Esophagus muscularis mucosa (tissue), 4 donors: Measurements from ENCODE around the gene COX8A. TPM values are rescaled to one million over a fixed set of nuclear protein-coding genes. Genes with fewer than 3 reads are reported as not detected.
"Not testable (repeated sequence)": the region's sequence is repeated elsewhere in the genome, so short reads cannot be mapped to it uniquely, and the experiment has no call there.

Experiments
- DNase-seq: peaks from one replicate; pipeline ENCODE4 v3.0.0-alpha.2; 2017; ENCODE audit errors: extremely low spot score
- H3K27ac ChIP-seq, 4 donors: fragments of 200-600 bp; sonication (generic); replicated peaks in 1 of 4; 1 replicate in 3 of 4; 2 replicates in 1 of 4; pipeline ENCODE4 v1.5.1; 2016 to 2019; ENCODE audit warnings: mild to moderate bottlenecking in 1 of 4
- H3K27me3 ChIP-seq, 4 donors: fragments of 200-600 bp; sonication (generic); one replicate each; pipeline versions ENCODE4 v1.5.1 to v1.6.0; 2016 to 2019
- H3K36me3 ChIP-seq, 4 donors: fragments of 200-600 bp; sonication (generic); one replicate each; pipeline ENCODE4 v1.5.1; 2016 to 2019
- H3K4me1 ChIP-seq, 4 donors: fragments of 200-600 bp; sonication (generic); one replicate each; pipeline ENCODE4 v1.5.1; 2016 to 2019
- H3K4me3 ChIP-seq, 4 donors: fragments of 200-600 bp; sonication (generic); 1 replicate in 2 of 4; 2 replicates in 2 of 4; pipeline ENCODE4 v1.5.1; 2016 to 2019; ENCODE audit warnings: mild to moderate bottlenecking in 4 of 4, moderate library complexity in 1 of 4
- H3K9me3 ChIP-seq, 4 donors: fragments of 200-600 bp; sonication (generic); 1 replicate in 3 of 4; 2 replicates in 1 of 4; pipeline ENCODE4 v1.5.1; 2016 to 2019
- EP300 ChIP-seq: sonication (generic); formaldehyde crosslinking; IDR thresholded peaks from one replicate; pipeline ENCODE4 v1.6.1; 2017; ENCODE audit warnings: antibody characterized with exemption
- POLR2A ChIP-seq: fragments of 450-650 bp; IDR thresholded peaks from one replicate; pipeline ENCODE4 v1.6.1; 2017; ENCODE audit warnings: antibody characterized with exemption, moderate library complexity, mild to moderate bottlenecking, low read depth
- POLR2AphosphoS5 ChIP-seq, 2 donors: sonication (generic); formaldehyde crosslinking; IDR thresholded peaks; one replicate each; pipeline ENCODE4 v1.6.1; 2017; ENCODE audit warnings: antibody characterized with exemption in 2 of 2
- WGBS: methylation state at CpG from one replicate; pipeline ENCODE4 v1.1.5; 2018; 5-methylcytosine and 5-hydroxymethylcytosine counted together
- intact Hi-C: fragments of 100-400 bp; cut with DNase I; formaldehyde crosslinking; loops from one replicate; pipeline ENCODE4 v1.15.1; 2023
- total RNA-seq, 4 donors: library from RNA; depleted of rRNA; stranded (reverse); fragments of >200 nt; gene quantifications; one replicate each; pipeline versions ENCODE4 v1.1.0 to v1.2.1, GENCODE V29; 2016
- TF ChIP-seq, protein P1 (sequence below), 3 experiments: fragments of 200-600 bp in 2 of 3; fragments of 450-650 bp in 1 of 3; sonication (generic) in 2 of 3; IDR thresholded peaks; one replicate each; pipeline ENCODE4 v1.5.1; 2017 to 2019; ENCODE audit warnings: antibody characterized with exemption in 3 of 3, mild to moderate bottlenecking in 2 of 3, moderate library complexity in 1 of 3

Gene COX8A
- total RNA-seq, 4 donors from 2014 or later: 393 to 518 (median 445) TPM

DNA sequence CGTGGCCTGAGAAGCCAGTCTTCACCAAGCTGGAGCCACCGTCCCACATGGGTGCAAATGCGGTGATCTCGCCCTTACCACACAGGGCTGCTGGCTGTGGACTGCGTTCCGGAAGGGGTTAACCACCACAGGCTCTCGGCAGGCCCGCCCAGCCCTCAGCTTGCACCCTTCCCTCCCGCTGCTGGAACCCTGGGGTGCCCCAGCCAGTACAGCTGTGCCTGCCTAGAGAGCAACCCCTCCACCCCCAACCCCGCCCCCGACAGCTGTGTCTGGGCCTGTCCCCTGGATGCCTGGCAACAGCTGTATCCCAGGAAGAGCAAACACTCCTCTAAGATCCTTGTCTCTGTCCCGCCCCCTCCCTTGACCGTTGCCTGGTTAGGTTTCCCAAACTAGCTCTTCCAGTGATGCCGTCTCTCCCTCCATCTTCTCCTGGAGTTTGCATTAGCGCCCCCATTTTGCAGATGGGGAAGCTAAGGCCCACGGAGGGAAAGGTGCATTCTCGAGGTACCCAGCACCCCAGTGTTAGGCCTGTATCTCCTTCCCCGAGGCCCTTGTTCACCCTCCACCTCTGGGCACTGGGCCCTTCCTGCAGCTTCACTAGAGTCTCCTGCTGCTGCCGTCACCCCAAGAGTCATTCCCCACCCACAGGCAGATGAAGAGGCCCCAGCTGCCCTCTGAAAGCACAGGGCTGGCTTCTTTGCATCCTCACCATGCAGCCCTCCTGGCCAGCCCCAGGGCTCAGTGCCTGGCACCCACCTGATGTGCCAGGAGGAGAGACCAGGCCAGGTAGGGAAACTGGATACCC is 12.6 kb upstream of the COX8A start:
- peaks cover 0 to 5% (median 0%) of the 10 kb centered on the region in 4 donors for H3K27me3 ChIP-seq
- H3K4me1 ChIP-seq: peaks cover 0 to 9% (median 4%) of the 10 kb centered on the region in 4 donors
- no peak overlapping the region for H3K27ac ChIP-seq
- H3K36me3 ChIP-seq: no peaks in the 10 kb centered on the region
- TF ChIP-seq POLR2A (no peak), POLR2AphosphoS5 (IDR thresholded peaks at IDR 0.05) (no peak), EP300 (no peak)
- TF ChIP-seq, protein P1, sequence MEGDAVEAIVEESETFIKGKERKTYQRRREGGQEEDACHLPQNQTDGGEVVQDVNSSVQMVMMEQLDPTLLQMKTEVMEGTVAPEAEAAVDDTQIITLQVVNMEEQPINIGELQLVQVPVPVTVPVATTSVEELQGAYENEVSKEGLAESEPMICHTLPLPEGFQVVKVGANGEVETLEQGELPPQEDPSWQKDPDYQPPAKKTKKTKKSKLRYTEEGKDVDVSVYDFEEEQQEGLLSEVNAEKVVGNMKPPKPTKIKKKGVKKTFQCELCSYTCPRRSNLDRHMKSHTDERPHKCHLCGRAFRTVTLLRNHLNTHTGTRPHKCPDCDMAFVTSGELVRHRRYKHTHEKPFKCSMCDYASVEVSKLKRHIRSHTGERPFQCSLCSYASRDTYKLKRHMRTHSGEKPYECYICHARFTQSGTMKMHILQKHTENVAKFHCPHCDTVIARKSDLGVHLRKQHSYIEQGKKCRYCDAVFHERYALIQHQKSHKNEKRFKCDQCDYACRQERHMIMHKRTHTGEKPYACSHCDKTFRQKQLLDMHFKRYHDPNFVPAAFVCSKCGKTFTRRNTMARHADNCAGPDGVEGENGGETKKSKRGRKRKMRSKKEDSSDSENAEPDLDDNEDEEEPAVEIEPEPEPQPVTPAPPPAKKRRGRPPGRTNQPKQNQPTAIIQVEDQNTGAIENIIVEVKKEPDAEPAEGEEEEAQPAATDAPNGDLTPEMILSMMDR (IDR thresholded peaks at IDR 0.05): no peak
- DNase-seq: no peak
- no peak overlapping the region for H3K4me3 ChIP-seq
- H3K9me3 ChIP-seq: no peaks in the 10 kb centered on the region
- 54% methylated on average over 15 of the region's 19 CpGs for WGBS
- intact Hi-C loops: no loop called here

DNA sequence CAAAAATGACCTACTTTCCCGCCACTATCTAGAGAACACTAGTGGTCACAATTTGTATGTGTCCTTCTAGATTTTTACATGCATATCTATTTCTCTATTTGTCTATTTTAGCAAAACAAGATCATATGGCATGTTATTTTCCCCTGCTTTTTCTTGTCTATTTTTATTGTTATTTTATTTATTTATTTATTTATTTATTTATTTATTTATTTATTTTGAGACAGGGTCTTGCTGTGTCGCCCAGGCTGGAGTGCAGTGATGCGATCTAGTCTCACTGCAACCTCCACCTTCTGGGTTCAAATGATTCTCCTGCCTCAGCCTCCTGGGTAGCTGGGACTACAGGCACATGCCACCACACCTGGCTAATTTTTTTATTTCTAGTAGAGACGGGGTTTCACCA is 10.5 kb upstream of the COX8A start:
- H3K36me3 ChIP-seq, H3K4me1 ChIP-seq, H3K9me3 ChIP-seq, intact Hi-C loops, H3K27me3 ChIP-seq, DNase-seq, H3K4me3 ChIP-seq, H3K27ac ChIP-seq: not testable (repeated sequence)
- 96% methylated on average over 4 of the region's 4 CpGs for WGBS

DNA sequence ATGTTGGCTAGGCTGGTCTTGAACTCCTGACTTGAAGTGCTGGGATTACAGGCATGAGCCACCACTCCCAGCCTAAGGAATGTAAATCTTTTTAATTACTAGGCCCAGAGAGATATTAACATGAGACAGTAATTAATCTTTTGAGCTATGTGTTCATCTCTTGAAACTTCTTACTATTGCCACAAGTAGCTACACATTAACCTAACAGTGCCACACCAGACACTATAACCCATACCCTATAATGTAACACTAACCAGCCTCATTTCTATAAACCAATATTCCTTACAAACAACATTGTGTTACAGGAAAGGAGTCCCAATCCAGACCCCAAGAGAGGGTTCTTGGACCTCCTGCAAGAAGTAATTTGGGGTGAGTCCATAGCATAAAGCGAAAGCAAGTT is 8.0 kb upstream of the COX8A start:
- peaks cover 0 to 9% (median 2%) of the 10 kb centered on the region in 4 donors for H3K27me3 ChIP-seq
- WGBS: 94% methylated on average over 1 of the region's 1 CpG
- TF ChIP-seq POLR2A: no peak
- TF ChIP-seq EP300: no peak
- no peak for TF ChIP-seq POLR2AphosphoS5 (IDR thresholded peaks at IDR 0.05)
- TF ChIP-seq, protein P1 (IDR thresholded peaks at IDR 0.05): no peak
- H3K4me3 ChIP-seq: no peak overlapping the region
- peaks cover 0 to 8% (median 4%) of the 10 kb centered on the region in 4 donors for H3K4me1 ChIP-seq
- H3K36me3 ChIP-seq: no peaks in the 10 kb centered on the region
- intact Hi-C loops: no loop called here
- no peaks in the 10 kb centered on the region for H3K9me3 ChIP-seq
- no peak overlapping the region for H3K27ac ChIP-seq
- no peak for DNase-seq

DNA sequence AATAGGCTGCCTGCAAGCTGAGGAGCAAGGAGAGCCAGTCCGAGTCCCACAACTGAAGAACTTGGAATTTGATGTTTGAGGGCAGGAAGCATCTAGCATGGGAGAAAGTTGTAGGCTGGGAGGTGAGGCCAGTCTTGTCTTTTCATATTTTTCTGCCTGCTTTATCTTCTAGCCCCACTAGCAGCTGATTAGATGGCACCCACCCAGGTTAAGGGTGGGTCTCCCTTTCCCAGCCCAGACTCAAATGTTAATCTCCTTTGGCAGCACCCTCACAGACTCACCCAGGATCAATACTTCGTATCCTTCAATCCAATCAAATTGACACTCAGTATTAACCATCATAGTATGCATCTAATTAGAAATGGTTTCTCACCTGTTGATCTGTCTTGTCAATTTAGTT is 5.0 kb upstream of the COX8A start:
- Histone ChIP-seq H3K4me3 (no peak overlapping the region), H3K36me3 (no peaks in the 10 kb centered on the region), H3K9me3 (no peaks in the 10 kb centered on the region), H3K27ac (no peak overlapping the region), H3K4me1 (peaks cover 0 to 4% (median 4%) of the 10 kb centered on the region in 4 donors), H3K27me3 (peaks cover 0 to 10% (median 2%) of the 10 kb centered on the region in 4 donors)
- TF ChIP-seq POLR2A: no peak
- TF ChIP-seq EP300: no peak
- no peak for TF ChIP-seq POLR2AphosphoS5 (IDR thresholded peaks at IDR 0.05)
- TF ChIP-seq, protein P1 (IDR thresholded peaks at IDR 0.05): no peak
- intact Hi-C loops: no loop called here
- no peak for DNase-seq
- WGBS: 92% methylated on average over 2 of the region's 2 CpGs

DNA sequence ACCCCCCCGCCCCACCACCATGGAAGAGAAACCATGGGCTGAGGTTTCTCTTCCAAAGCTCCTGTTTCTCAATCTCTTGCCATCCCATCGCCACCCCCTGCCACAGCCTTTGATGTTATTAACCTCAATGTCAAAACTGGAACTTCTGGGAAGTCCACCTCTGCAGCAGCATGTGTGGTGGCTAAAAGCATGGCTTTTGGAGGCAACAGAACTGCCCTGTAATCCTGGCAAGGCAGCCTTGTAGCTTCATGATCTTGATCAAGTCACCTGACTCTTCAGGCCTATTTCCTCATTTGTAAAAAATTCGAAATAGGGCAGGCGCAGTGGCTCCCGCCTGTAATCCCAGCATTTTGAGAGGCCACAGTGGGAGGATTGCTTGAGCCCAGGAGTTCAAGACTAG is 3.5 kb upstream of the COX8A start:
- TF ChIP-seq POLR2A (no peak), EP300 (no peak), POLR2AphosphoS5 (IDR thresholded peaks at IDR 0.05) (no peak)
- TF ChIP-seq, protein P1 (IDR thresholded peaks at IDR 0.05): no peak
- Histone ChIP-seq H3K9me3 (no peaks in the 10 kb centered on the region), H3K36me3 (peaks cover 0 to 3% (median under 1%) of the 10 kb centered on the region in 4 donors), H3K27ac (no peak overlapping the region), H3K27me3 (peaks cover 0 to 10% (median 2%) of the 10 kb centered on the region in 4 donors), H3K4me3 (no peak overlapping the region), H3K4me1 (peaks cover 8 to 15% (median 13%) of the 10 kb centered on the region in 4 donors)
- DNase-seq: no peak
- intact Hi-C loops: no loop called here
- 78% methylated on average over 5 of the region's 5 CpGs for WGBS

DNA sequence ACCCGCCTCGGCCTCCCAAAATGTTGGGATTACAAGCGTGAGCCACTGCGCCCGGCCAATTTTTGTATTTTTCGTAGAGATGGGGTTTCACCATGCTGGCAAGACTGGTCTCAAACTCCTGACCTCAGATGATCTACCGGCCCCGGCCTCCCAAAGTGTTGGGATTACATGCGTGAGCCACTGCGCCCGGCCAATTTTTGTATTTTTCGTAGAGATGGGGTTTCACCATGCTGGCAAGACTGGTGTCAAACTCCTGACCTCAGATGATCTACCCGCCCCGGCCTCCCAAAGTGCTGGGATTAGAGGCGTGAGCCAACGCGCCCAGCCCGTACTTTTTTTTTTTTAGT is 535 bp upstream of the COX8A start:
- intact Hi-C loops, H3K27me3 ChIP-seq, H3K9me3 ChIP-seq, DNase-seq: not testable (repeated sequence)
- Histone ChIP-seq H3K27ac (peak overlapping the region in 1 of 4 donors; percentile 92), H3K4me3 (peak overlapping the region; percentile 67 to 96 (median 90)), H3K36me3 (peaks cover 5 to 17% (median 10%) of the 10 kb centered on the region in 4 donors), H3K4me1 (peaks cover 26 to 44% (median 43%) of the 10 kb centered on the region in 4 donors)
- WGBS: 72% methylated on average over 18 of the region's 18 CpGs
